K562 (cell line): ENCODE data around the gene CEMP1. TPM values are rescaled to one million over a fixed set of nuclear protein-coding genes. Genes with fewer than 3 reads are reported as not detected.
A peak's percentile ranks its signal among the peaks of the same experiment; 100 is the strongest.

Source experiments
- CBX3 ChIP-seq, 2 experiments: IDR thresholded peaks; 1 replicate in 1 of 2; 2 replicates in 1 of 2; pipeline ENCODE4 v1.6.1; 2012; ENCODE audit warnings: inconsistent platforms in 2 of 2, low read length in 2 of 2, borderline replicate concordance in 1 of 2, control low read depth in 1 of 2
- CREM ChIP-seq: IDR thresholded peaks from 2 replicates; pipeline ENCODE4 v1.6.1; 2014; ENCODE audit warnings: antibody characterized with exemption, low read depth
- GTF2B ChIP-seq: IDR thresholded peaks from 2 replicates; pipeline ENCODE4 v1.6.1; 2011; ENCODE audit not compliant: insufficient read length; ENCODE audit errors: extremely low read depth
- MCM5 ChIP-seq: fragments of 450-650 bp; IDR thresholded peaks from 2 replicates; pipeline ENCODE4 v1.6.1; 2016; ENCODE audit warnings: low read depth
- NFE2L1 ChIP-seq: fragments of 450-650 bp; IDR thresholded peaks from 2 replicates; pipeline ENCODE4 v1.6.1; 2016; ENCODE audit warnings: missing genetic modification characterization, low read depth, mild to moderate bottlenecking, missing compliant biosample characterization, moderate library complexity, borderline replicate concordance
- PHF21A ChIP-seq: fragments of 450-650 bp; IDR thresholded peaks from 2 replicates; pipeline ENCODE4 v1.6.1; 2017; ENCODE audit warnings: low read depth, borderline replicate concordance
- POLR2AphosphoS5 ChIP-seq: IDR thresholded peaks from 2 replicates; pipeline ENCODE4 v1.6.1; 2011; ENCODE audit warnings: mild to moderate bottlenecking, low read depth, low read length, moderate library complexity; ENCODE audit not compliant: control insufficient read depth, insufficient read depth
- RAD51 ChIP-seq: fragments of 450-650 bp; IDR thresholded peaks from 2 replicates; pipeline ENCODE4 v1.7.1; 2016; ENCODE audit warnings: low read depth, mild to moderate bottlenecking, borderline replicate concordance
- RBM22 ChIP-seq: fragments of 200-400 bp; formaldehyde crosslinking; IDR thresholded peaks from 2 replicates; pipeline ENCODE4 v1.6.1; 2018; ENCODE audit warnings: low read length, low read depth; ENCODE audit not compliant: poor library complexity, severe bottlenecking
- USF2 ChIP-seq: sonication (generic); formaldehyde crosslinking; IDR thresholded peaks from 2 replicates; pipeline ENCODE4 v1.5.0; 2020; ENCODE audit warnings: missing genetic modification reagents
- ZBTB40 ChIP-seq, 2 experiments: fragments of 450-650 bp in 1 of 2; sonication (generic) in 1 of 2; formaldehyde crosslinking in 1 of 2; IDR thresholded peaks; 2 replicates each; pipeline versions ENCODE4 v1.7.1 to v1.9.0; 2016 to 2022; ENCODE audit warnings: inconsistent platforms in 1 of 2, mild to moderate bottlenecking in 1 of 2, missing genetic modification reagents in 1 of 2
- ZNF280A ChIP-seq: fragments of 450-650 bp; IDR thresholded peaks from 2 replicates; pipeline ENCODE4 v1.6.1; 2018; ENCODE audit warnings: mild to moderate bottlenecking, low read depth; ENCODE audit not compliant: partially characterized antibody
- ZNF695 ChIP-seq: fragments of 450-650 bp; formaldehyde crosslinking; IDR thresholded peaks from 2 replicates; pipeline ENCODE4 v1.4.0; 2020; ENCODE audit warnings: mild to moderate bottlenecking, moderate library complexity
- polyA plus RNA-seq, 8 experiments: library from polyadenylated mRNA; depleted of rRNA in 4 of 8; stranded (reverse) in 5 of 8; unstranded in 3 of 8; fragments of >200 nt; fragmentation: Nextera tagmentation in 2 of 8; fragmentation: Illumina TruSeq in 1 of 8; extraction: Ambion mirVana in 2 of 8; extraction: Trizol in 1 of 8; gene quantifications; 2 replicates each; pipeline versions ENCODE4 v1.2.1 to v1.2.3, GENCODE V29; 2011 to 2014; ENCODE audit warnings: inconsistent platforms in 1 of 8, missing spikeins in 1 of 8
- total RNA-seq, 7 experiments: library from RNA; depleted of rRNA in 6 of 7; stranded (reverse); fragments of >200 nt in 6 of 7; fragmentation: Illumina TruSeq in 2 of 7; extraction: Trizol in 2 of 7; gene quantifications; 2 replicates each; pipeline versions ENCODE4 v1.2.1 to v1.2.3, GENCODE V29; 2011 to 2021; ENCODE audit warnings: low replicate concordance in 1 of 7

Gene CEMP1
- total and polyA plus RNA-seq, 9 of the 15 experiments (the other 6 are each of a cell fraction or from before 2014, with no cell fraction given): 0.05 to 0.45 TPM; not detected in 7

GRCh38 chr16:2532494-2533141, 1.4 kb upstream of the CEMP1 start (continued):
- peak; percentile 37 for TF ChIP-seq ZBTB40 (IDR thresholded peaks at IDR 0.05)
- no peak for TF ChIP-seq ZBTB40 (CRISPR knock-in tag; IDR thresholded peaks at IDR 0.05)
- TF ChIP-seq ZNF695 (CRISPR knock-in tag): no peak
- no peak for TF ChIP-seq ZNF280A
- no peak for TF ChIP-seq USF2 (CRISPR knock-in tag)
- TF ChIP-seq RBM22: no peak
- TF ChIP-seq RAD51: no peak
- TF ChIP-seq NFE2L1 (tag): no peak
- peak; percentile 32; the same call in 1 of the 2 replicates for TF ChIP-seq CREM
- TF ChIP-seq PHF21A: 0 out of 2 replicates have a peak, but pooled peaks have one; percentile 22
- TF ChIP-seq GTF2B: no peak
- TF ChIP-seq CBX3 (IDR thresholded peaks at IDR 0.05; ENCODE audit: borderline replicate concordance in 1 of 2, low read length in 2 of 2): no peak
- TF ChIP-seq MCM5: no peak
- no peak for TF ChIP-seq POLR2AphosphoS5
